NOMO-1 treated with dmso at 0.1 percent for 144 hours (cell line): ENCODE measurements around the gene BRPF1.

Source experiments
- DNase-seq: peaks from one replicate; lab custom pipeline; 2025; ENCODE audit not compliant: unreplicated experiment; lab: John Stamatoyannopoulos, UW

BRPF1 gene

GRCh38 chr3:9732080-9732739 lies 675 bp downstream of the BRPF1 start:
- DNase-seq = peak; percentile 21

- no peak for DNase-seq
Measured at GRCh38 chr3:9732740-9733115, 1.2 kb downstream of the BRPF1 start.

GRCh38 chr3:9736831-9737230 lies 5.3 kb downstream of the BRPF1 start:
- no peak for DNase-seq

DNA sequence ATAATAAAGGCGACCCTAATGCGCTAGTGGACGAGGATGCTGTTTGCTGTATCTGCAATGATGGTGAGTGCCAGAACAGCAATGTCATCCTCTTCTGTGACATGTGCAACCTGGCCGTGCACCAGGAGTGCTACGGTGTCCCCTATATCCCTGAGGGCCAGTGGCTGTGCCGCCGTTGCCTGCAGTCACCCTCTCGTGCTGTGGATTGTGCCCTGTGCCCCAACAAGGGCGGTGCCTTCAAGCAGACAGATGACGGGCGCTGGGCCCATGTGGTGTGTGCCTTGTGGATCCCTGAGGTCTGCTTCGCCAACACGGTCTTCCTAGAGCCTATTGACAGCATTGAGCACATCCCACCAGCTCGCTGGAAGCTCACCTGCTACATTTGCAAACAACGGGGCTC lies 7.6 kb downstream of the BRPF1 start:
- no peak for DNase-seq

GRCh38 chr3:9742560-9742959 lies 11.0 kb downstream of the BRPF1 start:
- no peak for DNase-seq

GRCh38 chr3:9743548-9743947 lies 12.0 kb downstream of the BRPF1 start:
- DNase-seq = no peak

- DNase-seq = no peak
Measured at GRCh38 chr3:9744162-9744561, 12.6 kb downstream of the BRPF1 start.

GRCh38 chr3:9745521-9745920 lies 14.0 kb downstream of the BRPF1 start:
- no peak for DNase-seq

- no peak for DNase-seq
Measured at GRCh38 chr3:9746330-9746729, 14.8 kb downstream of the BRPF1 start.

- no peak for DNase-seq
Measured at GRCh38 chr3:9747267-9747666, 15.7 kb downstream of the BRPF1 start.

DNA sequence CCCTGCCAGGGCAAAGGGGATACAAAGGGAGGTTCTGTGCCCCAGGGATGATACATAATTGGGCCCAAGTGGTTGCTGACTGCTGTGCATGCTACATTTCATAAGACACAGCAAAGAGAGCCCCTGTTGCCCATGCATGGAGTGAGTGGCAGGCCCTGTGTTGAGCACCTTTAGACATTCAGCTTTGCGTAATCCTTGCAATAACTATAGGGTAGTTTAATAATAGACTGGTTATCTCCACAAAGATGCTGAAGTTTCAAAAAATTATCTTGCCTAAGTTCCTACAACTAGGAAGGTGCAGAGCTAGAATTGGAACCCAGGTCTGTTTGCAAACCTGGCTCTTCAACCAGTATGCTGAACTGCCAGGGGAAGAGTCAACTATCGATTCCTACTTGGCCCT lies 16.5 kb downstream of the BRPF1 start:
- DNase-seq = no peak

GRCh38 chr3:9749296-9749644 lies 17.7 kb downstream of the BRPF1 start:
- no peak for DNase-seq

DNA sequence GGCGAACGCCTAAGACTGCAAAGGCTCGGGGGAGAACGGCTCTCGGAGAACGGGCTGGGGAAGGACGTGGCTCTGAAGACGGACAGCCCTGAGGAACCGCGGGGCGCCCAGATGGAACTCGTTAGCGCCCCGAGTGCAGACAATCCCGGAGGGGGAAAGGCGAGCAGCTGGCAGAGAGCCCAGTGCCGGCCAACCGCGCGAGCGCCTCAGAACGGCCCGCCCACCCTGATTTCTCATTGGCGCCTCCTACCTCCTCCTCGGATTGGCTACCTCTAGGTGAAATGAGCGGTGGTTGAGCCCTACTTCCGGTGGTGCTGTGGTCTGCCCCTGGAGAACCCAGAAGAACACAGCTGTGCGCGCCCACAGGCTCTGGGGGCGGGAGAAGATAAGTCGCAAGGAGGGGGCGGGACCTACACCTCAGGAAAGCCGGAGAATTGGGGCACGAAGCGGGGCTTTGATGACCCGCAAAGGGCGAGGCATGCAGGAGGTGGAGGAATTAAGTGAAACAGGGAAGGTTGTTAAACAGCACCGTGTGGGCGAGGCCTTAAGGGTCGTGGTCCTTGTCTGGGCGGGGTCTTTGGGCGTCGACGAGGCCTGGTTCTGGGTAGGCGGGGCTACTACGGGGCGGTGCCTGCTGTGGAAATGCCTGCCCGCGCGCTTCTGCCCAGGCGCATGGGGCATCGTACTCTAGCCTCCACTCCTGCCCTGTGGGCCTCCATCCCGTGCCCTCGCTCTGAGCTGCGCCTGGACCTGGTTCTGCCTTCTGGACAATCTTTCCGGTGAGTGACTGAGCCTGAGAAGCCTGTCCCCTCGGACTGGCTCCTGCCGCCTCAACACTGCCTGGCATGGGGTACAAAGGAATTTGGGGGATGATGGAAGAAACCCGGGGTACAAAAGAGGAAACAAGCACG lies 18.4 kb downstream of the BRPF1 start, which contains the start of gene OGG1:
OGG1 (plus strand) TSS at position 308 of the 911 bp plus-strand sequence; CDS start at position 643, 335 bp downstream.
- peak; percentile 99 for DNase-seq

- DNase-seq = no peak
Measured at GRCh38 chr3:9750556-9751411, 19.2 kb downstream of the BRPF1 start.

- no peak for DNase-seq
Measured at GRCh38 chr3:9754678-9755077, 23.1 kb downstream of the BRPF1 start.

DNA sequence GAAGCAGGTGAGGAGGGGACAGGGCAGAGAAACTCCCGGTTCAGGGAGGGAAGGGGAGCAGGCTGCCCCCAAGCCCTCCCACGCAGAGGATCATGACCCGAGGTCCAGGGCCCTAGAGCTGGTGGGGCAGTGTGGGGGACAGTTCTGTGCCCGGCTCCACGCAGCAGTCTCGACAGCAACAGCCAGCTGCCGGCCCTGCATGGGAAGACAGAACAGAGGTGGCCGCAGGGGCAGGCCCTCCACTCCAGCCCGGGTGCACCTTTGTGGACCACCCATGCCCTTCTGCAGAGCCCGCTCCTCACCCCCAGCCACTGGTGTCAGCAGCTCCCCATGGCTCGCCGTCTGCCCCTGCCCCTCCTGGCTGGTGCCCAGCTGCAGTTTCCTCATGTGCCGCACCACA lies 25.9 kb downstream of the BRPF1 start:
- DNase-seq = no peak

GRCh38 chr3:9760779-9761505 lies 29.4 kb downstream of the BRPF1 start:
- DNase-seq = no peak

GRCh38 chr3:9761919-9762318 lies 30.4 kb downstream of the BRPF1 start:
- DNase-seq = no peak

DNA sequence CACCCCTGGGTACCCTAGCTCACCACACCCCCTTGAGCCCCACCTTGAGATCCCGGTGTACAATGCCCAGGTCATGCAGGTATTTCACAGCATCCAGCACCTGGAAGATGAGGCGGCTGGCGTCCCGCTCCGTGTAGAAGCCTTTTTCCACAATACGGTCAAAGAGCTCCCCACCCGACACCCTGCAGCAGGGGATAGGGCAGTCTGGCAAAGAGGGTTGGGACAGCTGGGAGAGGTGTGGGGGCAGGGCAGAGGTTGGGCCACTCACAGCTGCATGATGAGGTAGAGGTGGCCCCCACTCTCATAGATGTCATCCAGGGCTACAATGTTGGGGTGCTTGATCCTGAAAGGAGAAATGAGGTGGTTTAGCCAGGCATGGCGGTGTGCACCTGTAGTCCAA lies 31.3 kb downstream of the BRPF1 start:
- DNase-seq = no peak

DNA sequence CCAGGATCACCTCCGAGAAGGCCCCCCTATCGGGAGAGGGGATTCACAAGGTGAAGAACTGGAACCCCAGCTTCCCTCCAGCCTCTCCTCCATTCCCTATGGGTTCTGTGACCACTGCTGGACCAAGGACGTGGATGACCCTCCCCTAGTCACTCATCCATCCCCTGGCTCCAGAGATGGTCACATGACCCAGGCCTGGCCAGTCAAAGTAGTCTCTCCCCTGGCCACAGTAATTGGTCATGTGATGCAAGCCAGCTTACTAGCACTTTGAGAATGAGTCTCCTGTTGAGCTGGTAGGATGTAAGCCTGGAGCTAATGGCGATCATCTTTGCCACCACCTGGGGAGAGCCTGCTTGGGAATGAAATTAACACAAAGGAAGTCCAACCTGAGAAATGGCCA lies 34.3 kb downstream of the BRPF1 start:
- no peak for DNase-seq

DNA sequence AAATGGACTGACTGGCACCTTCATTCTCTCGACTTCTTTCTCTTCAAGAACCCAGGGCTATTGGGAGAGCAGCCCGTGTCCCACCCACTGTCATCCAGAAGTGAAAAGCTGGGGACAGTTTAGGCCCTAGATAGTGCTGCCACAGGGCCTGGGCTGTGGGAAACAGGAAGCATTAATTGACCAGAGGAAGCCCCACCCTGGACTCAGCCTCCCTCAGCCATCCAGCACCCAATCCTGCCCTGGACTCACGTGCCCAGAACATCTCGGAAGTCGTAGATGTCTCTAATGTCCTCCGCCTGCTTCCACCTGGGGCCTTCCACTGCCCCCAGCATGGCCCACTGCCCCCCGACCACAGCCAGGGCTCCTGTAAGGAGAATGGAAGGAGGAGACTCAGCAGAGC lies 35.9 kb downstream of the BRPF1 start:
- no peak for DNase-seq
